NCI-H2029 (cell line): ENCODE data around the gene SCUBE1.
"Not testable (repeated sequence)": the region's sequence is repeated elsewhere in the genome, so short reads cannot be mapped to it uniquely, and the experiment has no call there.

Experiments used
- DNase-seq: peaks from one replicate; lab custom pipeline; 2025; lab: John Stamatoyannopoulos, UW

SCUBE1 gene

GRCh38 chr22:43356881-43357280 is 13.7 kb upstream of the SCUBE1 start:
- no peak for DNase-seq

- DNase-seq, result not testable (repeated sequence)
Observed at GRCh38 chr22:43355688-43356087, 12.5 kb upstream of the SCUBE1 start.

GRCh38 chr22:43351966-43352345 is 8.8 kb upstream of the SCUBE1 start:
- DNase-seq, result no peak

GRCh38 chr22:43349636-43350035 is 6.5 kb upstream of the SCUBE1 start:
- DNase-seq, result no peak

- DNase-seq, result peak; percentile 23
Observed at GRCh38 chr22:43346521-43346929, 3.4 kb upstream of the SCUBE1 start.

- DNase-seq, result no peak
Observed at GRCh38 chr22:43345761-43346301, 2.7 kb upstream of the SCUBE1 start.

GRCh38 chr22:43345356-43345755 is 2.2 kb upstream of the SCUBE1 start:
- no peak for DNase-seq

- no peak for DNase-seq
Observed at GRCh38 chr22:43344520-43344787, 1.3 kb upstream of the SCUBE1 start.

GRCh38 chr22:43343670-43344519 is 723 bp upstream of the SCUBE1 start:
- DNase-seq, result no peak

GRCh38 chr22:43342347-43343261 is 568 bp downstream of the SCUBE1 start:
- DNase-seq, result no peak

GRCh38 chr22:43341565-43341964 is 1.6 kb downstream of the SCUBE1 start:
- DNase-seq, result no peak

- no peak for DNase-seq
Observed at GRCh38 chr22:43338766-43339345, 4.3 kb downstream of the SCUBE1 start.

GRCh38 chr22:43337946-43338345 is 5.2 kb downstream of the SCUBE1 start:
- DNase-seq, result no peak

GRCh38 chr22:43337385-43337784 is 5.8 kb downstream of the SCUBE1 start:
- no peak for DNase-seq

- DNase-seq, result no peak
Observed at GRCh38 chr22:43334378-43334777, 8.8 kb downstream of the SCUBE1 start.

GRCh38 chr22:43333978-43334377 is 9.2 kb downstream of the SCUBE1 start:
- DNase-seq, result no peak

GRCh38 chr22:43333156-43333555 is 10.0 kb downstream of the SCUBE1 start:
- no peak for DNase-seq

- DNase-seq, result no peak
Observed at GRCh38 chr22:43331698-43332097, 11.5 kb downstream of the SCUBE1 start.

GRCh38 chr22:43331069-43331451 is 12.1 kb downstream of the SCUBE1 start:
- DNase-seq, result no peak

- no peak for DNase-seq
Observed at GRCh38 chr22:43330178-43331068, 12.7 kb downstream of the SCUBE1 start.

GRCh38 chr22:43329061-43329460 is 14.1 kb downstream of the SCUBE1 start:
- DNase-seq, result no peak

- no peak for DNase-seq
Observed at GRCh38 chr22:43327157-43327438, 16.1 kb downstream of the SCUBE1 start.
